GM12874 (cell line): ENCODE results near the gene APOL3.

Source experiments
- CTCF ChIP-seq: IDR thresholded peaks from 2 replicates; pipeline ENCODE4 v1.5.1; 2011; ENCODE audit warnings: low read depth, mild to moderate bottlenecking, control low read depth, low read length, moderate library complexity; ENCODE audit not compliant: insufficient read depth

The APOL3 gene

GRCh38 chr22:36116127-36116526, 44.4 kb downstream of the APOL3 start:
- no peak for TF ChIP-seq CTCF

- TF ChIP-seq CTCF, result no peak
Measured at GRCh38 chr22:36113121-36113520, 47.4 kb downstream of the APOL3 start.

- no peak for TF ChIP-seq CTCF
Measured at GRCh38 chr22:36111316-36111715, 49.2 kb downstream of the APOL3 start.

- no peak for TF ChIP-seq CTCF
Measured at GRCh38 chr22:36110306-36110881, 50.2 kb downstream of the APOL3 start.

GRCh38 chr22:36107436-36107835, 53.1 kb downstream of the APOL3 start:
- no peak for TF ChIP-seq CTCF

GRCh38 chr22:36106910-36107309, 53.6 kb downstream of the APOL3 start:
- no peak for TF ChIP-seq CTCF

GRCh38 chr22:36104988-36105387, 55.6 kb downstream of the APOL3 start:
- TF ChIP-seq CTCF, result no peak
